ENCODE data around the gene INHBE.
"Not testable (repeated sequence)": the region's sequence is repeated elsewhere in the genome, so short reads cannot be mapped to it uniquely, and the experiment has no call there.

The INHBE gene, protein sequence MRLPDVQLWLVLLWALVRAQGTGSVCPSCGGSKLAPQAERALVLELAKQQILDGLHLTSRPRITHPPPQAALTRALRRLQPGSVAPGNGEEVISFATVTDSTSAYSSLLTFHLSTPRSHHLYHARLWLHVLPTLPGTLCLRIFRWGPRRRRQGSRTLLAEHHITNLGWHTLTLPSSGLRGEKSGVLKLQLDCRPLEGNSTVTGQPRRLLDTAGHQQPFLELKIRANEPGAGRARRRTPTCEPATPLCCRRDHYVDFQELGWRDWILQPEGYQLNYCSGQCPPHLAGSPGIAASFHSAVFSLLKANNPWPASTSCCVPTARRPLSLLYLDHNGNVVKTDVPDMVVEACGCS

DNA sequence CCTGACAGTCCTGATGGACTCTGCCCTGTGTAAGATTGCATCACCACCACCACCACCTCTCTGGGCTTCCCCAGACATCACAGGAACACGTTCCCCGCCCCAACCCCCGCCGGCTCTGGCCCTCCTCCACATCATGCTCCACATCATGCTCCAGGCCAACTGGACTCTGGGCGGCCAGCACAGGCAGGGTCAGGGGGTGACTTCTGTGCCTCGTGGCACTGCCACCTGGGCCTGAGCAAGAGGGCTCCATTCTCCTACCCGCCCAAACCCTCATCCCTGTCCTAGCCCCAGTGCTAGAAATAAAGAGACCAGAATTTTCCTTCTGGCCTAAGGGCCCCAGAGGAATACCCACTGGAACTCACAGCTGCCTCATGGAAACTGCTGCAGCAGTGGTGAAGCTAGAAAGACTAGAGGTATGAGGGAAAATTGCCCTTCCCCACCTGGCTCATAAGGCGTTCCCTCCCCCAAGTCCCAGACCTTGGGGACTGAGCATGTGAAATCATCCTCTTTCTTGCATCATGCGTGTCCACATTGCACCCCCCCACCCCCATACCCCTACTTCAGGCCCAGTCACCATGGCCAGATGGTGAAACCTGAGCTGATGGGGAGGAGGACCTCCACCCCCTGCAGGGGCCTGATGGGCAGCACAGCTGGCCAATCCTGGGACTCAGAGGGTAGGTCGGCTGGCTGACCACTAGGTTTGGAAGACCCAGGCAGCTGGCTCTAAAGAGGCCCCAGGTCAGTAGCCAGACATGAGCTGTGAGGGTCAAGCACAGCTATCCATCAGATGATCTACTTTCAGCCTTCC lies at the start of gene INHBE:
Gene INHBE (plus strand): TSS at position 742 of the 808 bp plus-strand sequence. CDS start 230 bp downstream, outside the sequence.
- no peak for DNase-seq

DNA sequence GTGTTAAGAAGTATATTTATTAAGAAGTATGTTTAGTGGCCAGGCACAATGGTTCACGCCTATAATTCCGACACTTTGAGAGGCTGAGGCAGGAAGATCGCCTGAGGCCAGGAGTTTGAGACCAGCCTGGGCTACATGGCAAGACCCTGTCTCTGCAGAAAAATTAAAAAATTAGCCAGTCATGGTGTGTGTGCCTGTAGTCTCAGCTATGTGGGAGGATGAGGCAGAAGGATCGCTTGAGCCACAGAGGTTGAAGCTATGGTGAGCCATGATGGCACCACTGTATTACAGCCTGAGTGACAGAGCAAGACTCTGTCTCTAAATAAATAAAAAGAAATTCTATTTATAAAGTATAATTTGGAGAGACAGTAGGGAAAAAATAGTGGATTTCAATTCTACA lies 44.6 kb upstream of the INHBE start:
- no peak for DNase-seq

DNA sequence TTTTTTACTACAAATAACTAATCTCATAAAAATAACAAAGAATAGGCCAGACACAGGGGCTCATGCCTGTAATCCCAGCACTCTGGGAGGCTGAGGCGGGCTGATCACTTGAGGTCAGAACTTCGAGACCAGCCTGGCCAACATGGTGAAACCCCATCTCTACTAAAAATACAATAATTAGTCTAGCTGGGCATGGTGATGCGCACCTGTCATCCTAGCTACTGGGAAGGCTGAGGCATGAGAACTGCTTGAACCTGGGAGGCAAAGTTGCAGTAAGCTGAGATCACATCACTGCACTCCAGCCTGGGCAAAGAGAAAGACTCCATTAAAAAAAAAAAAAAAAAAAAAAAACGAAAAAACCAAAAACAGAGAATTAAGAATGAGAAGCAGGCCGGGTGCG lies 40.9 kb upstream of the INHBE start:
- DNase-seq, result not testable (repeated sequence)

DNA sequence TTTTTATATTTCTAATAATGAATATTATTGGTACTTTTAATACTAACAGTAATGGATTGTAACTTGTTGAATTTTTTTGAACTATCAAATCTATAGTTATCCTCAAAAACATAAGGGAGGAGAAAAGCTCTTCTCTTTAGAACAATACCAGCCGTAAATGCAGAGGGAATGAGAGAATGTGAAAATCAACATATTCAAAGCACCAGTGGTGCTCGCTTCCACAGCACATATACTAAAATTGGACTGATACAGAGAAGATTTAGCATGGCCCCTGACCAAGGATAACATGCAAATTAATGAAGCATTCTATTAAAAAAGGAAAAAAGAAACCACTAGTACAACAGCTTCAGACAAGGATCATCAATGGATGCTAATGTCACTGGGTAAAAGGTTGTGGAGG lies 40.0 kb upstream of the INHBE start:
- no peak for DNase-seq

DNA sequence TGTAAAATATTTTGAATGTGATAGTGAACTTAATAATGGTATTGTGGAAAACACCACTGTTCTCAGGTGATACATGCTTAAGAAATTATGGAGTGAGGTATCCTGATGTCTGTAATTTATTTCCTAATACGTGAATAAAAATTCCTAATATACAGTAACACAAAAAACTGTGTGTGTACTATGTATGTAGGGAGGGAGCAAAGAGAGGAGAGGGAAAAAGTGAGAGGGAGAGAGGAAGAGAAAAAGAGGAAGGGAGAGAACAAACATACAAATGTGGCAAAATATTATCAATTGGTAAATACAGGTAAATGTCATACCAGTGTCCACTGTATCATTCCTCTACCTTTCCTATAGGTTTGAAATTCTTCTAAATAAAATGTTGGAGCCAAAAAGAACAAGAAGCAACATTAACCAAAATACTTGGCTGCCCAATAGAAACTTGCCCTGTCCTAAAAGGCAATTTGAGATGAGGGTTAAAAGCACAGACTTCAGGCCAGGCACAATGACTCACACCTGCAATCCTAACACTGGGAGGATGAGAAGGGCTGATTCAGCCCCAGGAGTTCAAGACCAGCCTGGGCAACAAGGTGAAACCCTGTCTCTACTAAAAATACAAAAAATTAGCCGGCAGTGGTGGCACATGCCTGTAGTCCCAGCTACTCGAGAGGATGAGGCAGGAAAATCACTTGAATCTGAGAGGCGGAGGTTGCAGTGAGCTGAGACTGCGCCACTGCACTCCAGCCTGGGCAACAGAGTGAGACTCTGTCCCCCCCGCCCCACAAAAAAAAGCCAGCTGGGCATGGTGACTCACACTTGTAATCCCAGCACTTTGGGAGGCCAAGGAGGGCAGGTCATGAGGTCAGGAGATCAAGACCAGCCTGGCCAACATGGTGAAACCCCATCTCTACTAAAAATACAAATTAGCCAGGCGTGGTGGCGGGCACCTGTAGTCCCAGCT lies 38.8 kb upstream of the INHBE start:
- no peak for DNase-seq

DNA sequence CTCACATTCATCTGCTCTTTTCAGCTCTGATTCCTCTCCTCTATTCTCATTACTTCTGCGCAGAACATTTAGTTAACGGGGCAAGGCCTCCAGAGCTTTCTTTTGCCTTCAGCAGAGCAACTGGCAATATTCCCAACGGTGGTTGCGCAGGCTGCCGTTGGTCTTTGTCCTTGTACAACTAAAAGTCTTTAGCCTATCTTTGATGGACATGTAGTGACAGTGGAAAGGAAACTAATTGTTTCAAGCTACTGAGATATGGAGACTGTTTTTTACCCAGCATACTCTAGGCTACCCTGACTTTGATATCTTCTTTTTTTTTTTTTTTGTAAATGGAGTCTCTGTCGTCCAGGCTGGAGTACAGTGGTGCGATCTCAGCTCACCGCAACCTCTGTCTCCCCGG lies 36.9 kb upstream of the INHBE start:
- no peak for DNase-seq

DNA sequence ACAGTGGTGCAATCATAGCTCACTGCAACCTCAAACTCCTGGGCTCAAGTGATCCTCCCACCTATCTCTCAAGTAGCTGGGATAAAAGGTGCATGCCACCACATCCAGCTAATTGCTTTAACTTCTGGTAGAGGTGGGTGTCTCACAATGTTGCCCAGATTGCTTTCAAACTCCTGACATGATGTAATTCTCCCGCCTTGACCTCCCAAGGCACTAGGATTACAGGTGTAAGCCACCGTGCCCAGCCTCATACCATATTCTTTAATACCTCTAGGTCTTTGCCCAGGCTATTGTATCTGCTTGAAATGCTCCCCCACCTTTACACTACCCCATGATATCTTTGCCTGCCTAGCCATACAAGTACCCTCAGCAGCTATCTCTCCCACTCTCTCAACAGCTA lies 35.6 kb upstream of the INHBE start:
- no peak for DNase-seq

DNA sequence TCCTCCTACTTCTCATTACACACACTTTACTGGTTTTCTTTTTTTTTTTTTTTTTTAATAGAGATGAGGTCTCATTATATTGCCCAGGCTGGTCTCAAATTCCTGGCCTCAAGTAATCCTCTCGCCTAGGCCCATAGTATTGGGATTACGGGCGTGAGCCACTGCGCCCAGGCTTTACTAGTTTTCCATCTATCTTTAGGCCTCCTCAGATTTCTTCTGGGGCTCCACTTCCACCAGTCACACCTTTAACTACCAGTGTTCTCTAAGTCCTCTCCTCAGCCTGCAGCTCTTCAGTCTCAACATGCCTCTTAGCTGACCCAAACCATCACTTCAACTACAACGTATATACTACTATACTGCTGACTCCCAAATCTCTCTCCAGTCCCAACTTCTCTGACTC lies 34.6 kb upstream of the INHBE start:
- DNase-seq, result no peak

DNA sequence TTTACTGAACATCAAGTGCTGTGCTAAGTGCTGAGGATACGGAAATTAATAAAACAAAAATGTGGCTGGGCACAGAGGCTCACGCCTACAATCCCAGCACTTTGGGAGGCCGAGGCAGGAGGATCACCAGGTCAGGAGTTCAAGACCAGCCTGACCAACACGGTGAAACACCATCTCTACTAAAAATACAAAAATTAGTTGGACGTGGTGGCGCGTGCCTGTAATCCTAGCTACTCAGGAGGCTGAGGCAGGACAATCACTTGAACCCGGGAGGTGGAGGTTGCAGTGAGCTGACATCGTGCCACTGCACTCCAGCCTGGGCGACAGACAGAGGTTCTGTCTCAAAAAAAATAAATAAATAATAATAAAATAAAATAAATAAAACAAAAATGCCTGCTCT lies 28.2 kb upstream of the INHBE start:
- not testable (repeated sequence) for DNase-seq

DNA sequence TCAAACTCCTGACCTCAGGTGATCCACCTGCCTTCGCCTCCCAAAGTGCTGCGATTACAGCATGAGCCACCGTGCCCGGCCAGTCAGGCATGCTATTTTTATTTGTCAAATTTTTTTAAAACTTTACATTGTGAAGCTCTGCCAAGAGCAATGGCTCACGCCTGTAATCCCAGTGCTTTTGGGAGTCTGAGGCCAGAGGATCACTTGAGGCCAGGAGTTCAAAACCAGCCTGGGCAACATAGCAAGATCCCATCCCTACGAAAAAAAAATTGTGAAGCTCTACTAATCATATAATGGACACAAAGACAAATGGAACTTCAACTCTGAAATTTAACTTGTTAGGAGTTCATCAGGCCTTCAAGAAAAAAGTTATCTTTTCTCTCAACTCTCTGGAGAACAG lies 26.1 kb upstream of the INHBE start:
- DNase-seq, result no peak

DNA sequence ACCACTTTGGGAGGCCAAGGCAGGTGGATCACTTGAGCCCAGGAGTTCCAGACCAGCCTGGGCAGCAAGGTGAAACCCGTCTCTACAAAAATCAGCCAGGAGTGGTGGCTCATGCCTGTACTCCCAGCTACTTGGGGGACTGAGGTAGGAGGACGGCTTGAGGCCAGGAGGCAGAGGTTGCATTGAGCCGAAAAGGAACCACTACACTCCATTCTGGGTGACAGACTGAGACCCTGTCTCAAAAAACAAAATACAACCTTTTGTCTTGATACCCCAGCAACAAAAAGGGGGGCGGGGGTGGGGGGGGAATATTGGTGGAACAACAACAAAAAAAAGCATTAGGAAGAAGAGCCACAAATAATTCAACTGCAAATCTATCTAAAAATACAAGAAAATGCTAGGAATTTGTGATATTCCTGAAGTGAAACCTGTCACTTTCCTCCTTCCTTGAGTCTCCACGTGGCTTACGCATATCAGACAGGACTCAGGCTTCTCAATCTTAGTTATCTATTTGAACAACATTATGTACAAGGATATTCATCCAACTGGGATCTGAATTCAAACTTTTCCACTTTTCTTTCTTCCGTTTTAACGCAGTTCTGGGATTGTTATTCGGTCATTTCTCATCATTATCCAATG lies 25.5 kb upstream of the INHBE start:
- DNase-seq, result no peak

DNA sequence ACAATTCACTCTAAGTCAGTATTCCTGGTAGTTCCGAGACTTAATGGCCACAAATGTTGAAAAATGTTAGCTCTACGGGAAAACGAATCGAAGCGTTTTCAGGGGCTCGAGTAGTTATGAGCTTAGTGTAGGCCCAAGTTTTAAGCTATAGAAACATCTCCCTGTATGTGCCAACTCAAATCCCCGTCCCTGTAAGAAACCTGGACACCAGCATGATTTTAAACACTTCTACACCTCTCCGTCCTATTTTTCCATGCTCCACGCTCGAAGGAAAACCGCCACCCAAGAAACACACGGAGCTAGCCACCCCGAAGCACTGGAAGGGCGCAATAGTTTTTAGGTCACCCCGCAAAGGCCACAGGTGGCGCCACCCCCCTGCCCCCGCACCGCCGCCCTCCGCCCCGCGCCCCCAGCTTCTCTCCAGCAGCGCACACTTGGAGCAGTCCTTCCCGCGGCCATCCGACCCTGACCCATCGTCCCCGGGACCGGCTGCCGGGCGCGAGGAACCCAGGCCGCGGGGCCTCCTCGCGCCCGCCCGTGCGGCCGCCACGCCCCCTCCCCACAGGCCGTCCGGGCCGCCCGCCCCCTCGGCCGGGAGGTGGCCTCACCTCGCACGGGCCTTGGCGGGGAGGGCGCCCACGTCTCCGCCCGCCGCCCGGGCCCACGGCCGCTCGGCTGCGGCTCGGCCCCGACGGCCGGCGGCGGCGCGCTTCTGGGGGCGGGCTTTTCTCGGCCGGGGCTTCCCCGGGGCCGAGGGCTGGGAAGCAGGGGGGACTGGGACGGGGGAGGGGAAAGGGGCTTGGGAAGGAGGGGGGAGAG lies 24.8 kb upstream of the INHBE start:
- peak; percentile 73 for DNase-seq

DNA sequence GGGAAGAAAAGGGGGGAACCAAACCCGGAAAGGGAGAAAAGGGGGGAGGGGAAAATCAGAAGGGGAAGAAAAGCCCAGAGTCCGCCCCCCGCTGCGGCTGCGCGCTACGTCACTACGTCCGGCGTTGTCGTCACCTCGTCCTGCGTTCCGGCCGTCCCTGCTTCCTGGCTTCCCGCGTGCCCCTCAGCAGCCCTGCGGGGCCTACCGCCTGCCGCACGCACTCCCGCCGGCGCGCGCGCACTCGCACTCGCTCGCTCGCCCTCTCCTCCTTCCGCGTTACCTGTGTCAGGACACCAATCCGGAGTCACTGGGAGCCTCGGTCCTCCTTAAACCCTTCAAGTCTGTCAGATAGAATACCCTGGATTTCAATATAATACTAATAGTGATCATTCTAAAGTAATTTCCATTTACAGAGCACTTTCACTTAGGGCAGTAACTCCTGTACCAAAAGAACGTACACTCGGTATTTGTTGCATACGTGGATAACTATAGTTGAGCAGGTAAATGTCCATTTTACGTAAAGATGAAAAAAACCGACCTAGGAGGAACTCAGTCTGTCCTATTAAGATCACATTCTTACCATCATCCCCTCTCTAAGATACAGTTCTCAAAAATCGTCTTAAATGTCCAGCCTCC lies 24.1 kb upstream of the INHBE start, which contains the start of gene R3HDM2:
Gene R3HDM2 (minus strand): TSS at position 113 of the 636 bp plus-strand sequence. CDS start 120,615 bp downstream, outside the sequence.
- DNase-seq, result peak; percentile 94

DNA sequence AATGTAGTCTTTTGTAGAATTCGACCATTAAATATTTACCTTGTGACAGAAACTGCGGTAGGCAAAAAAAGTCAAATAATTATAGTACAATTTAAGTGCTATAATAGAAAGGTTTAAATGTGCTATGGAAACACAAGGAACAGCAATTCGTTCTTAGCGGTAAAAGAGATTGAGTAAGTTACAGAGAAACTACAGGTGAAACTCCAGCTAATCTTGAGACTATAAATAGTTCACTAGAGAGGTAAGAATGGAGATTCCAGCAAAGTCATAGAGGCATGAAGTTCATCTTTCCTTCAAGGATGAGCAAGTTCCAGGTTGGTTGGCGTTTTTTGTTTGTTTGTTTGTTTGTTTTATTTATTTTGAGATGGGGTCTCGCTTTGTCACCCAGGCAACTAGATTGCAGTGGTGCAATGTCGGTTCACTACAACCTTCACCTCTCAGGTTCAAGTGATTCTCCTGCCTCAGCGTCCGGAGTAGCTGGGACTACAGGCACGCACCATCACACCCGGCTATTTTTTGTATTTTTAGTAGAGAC lies 23.4 kb upstream of the INHBE start:
- no peak for DNase-seq

DNA sequence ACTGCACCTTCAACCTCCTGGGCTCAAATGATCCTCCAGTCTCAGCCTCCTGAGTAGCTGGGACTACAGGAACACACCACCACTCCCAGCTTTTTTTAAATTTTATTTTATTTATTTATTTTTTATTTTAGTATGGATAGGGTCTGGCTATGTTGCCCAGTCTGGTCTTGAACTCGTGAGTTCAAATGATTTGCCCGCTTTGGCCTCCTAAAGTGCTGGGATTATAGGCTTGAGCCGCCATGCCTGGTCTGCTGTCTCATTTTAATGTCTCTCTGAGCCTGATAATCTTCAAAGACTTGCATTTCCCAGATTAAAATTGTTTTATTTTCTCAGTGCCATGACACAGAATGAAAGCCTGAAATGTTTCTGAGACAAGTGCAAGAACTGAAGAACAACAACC lies 21.7 kb upstream of the INHBE start:
- DNase-seq, result no peak

DNA sequence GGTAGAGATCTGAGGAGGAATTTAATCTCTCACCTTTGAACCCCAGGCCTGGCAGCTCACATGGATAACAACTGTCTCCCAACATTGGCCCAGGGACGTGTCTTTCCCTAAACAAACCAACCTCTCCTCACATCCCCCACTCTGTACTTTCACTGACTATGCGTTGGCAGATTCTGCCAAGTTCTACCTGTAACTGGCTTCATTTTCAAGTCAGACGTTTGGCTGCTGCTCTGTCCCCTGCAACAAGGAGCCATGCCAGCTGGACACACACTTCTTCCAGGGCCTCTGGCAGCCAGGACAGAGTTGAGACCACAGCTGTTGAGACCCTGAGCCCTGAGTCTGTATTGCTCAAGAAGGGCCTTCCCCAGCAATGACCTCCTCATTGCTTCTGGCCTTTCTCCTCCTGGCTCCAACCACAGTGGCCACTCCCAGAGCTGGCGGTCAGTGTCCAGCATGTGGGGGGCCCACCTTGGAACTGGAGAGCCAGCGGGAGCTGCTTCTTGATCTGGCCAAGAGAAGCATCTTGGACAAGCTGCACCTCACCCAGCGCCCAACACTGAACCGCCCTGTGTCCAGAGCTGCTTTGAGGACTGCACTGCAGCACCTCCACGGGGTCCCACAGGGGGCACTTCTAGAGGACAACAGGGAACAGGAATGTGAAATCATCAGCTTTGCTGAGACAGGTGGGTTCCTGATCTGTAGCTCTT lies 20.4 kb upstream of the INHBE start, which contains the start of gene INHBC:
Gene INHBC (plus strand): TSS at position 268 of the 707 bp plus-strand sequence. CDS start 103 bp downstream, at position 371.
- no peak for DNase-seq

DNA sequence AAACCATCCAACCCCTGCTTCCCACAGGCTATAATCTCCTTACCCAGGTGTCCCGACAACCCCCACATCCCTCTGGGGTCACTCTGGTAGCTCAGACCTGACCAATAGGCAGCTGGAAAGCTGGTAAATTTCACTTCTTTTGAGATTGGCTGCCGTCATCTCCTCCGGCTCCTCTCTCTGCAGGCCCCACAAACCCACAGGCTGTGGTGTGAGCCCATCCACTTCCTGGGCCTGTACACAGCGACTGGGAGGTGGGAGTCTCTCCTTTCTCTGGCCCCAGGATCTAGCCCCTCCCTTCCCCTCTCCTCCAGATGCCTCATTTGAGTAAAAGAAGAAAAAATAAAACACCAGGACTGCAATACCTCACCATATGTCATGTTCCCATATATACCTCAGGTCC lies 19.8 kb upstream of the INHBE start:
- no peak for DNase-seq

DNA sequence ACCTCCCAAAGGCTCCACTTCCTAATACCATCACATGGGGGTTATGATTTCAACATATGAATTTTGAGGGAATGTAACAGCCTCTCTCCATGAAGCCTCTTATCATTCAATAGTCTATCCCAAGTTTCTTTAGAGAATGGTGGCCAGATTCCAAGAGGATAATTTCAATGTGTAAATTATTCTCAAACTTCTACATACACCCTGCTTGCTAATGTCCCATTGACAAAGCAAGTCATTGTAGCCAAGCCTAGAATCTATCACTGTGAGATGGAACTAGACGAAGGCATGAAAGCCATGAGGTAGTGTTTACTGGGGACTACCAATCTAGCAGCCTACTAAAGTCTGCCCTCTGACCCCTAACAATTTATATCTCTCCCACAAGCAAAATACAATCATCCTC lies 16.7 kb upstream of the INHBE start:
- DNase-seq, result no peak

DNA sequence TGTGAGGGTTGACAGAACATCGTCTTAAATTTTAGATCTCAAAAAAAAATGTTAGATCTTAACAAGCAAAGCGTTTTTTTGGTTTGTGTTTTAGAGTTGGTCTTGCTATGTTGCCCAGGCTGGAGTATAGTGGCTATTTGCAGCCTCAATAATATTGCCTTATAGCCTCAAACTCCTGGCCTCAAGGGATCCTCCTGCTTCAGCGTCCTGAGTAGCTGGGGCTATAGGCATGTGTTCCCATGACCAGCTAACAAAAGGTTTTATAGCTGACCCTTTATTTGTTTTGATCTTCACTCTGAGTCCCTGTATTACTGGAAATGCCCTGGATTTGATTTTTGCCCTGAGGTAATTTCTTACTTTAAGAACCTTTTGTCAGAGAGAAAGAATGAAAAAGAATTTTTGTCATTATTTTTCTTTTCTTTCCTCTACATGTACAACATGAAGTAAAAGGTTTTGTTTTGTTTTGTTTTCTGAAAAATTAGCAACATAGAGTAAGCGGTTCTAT lies 15.3 kb upstream of the INHBE start:
- no peak for DNase-seq

DNA sequence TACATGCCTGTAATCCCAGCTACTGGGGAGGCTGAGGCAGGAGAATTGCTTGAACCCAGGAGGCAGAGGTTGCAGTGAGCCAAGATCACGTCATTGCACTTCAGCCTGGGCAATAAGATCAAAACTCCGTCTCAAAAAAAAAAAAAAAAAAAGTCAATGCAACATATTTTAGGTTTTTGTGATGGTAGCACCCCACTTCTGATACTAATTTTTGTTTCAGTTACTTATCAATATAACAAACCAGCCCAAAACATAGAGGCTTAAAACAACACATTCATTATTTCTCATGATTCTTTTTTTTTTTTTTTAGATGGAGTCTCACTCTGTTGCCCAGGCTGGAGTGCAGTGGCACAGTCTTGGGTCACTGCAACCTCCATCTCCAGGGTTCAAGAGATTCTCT lies 13.7 kb upstream of the INHBE start:
- not testable (repeated sequence) for DNase-seq

Data from activated CD4-positive, CD25-positive, alpha-beta regulatory T cell treated with anti-CD3 and anti-CD28 coated beads, Interleukin-2, amount 50 U/mL, for 72 hours (primary cell).